Uterus (tissue), 4 donors: ENCODE results near the gene DENND1A. TPM values are rescaled to one million over a fixed set of nuclear protein-coding genes. Genes with fewer than 3 reads are reported as not detected.

ENCODE experiments used
- DNase-seq, 2 donors: peaks; one replicate each; pipeline ENCODE4 v3.0.0-alpha.2; 2019 to 2020
- H3K27ac ChIP-seq, 2 donors: fragments of 200-600 bp; sonication (generic); 1 replicate in 1 of 2; 2 replicates in 1 of 2; pipeline ENCODE4 v1.5.1; 2016 to 2018
- H3K27me3 ChIP-seq, 2 donors: fragments of 200-600 bp; sonication (generic); one replicate each; pipeline ENCODE4 v1.5.1; 2018 to 2019; ENCODE audit warnings: control low read depth in 1 of 2
- H3K36me3 ChIP-seq, 2 donors: fragments of 200-600 bp; sonication (generic); one replicate each; pipeline ENCODE4 v1.5.1; 2019; ENCODE audit warnings: control low read depth in 1 of 2
- H3K4me1 ChIP-seq, 2 donors: fragments of 200-600 bp; sonication (generic); one replicate each; pipeline ENCODE4 v1.5.1; 2018 to 2019; ENCODE audit warnings: control low read depth in 1 of 2
- H3K4me3 ChIP-seq, 2 donors: fragments of 200-600 bp; sonication (generic); 1 replicate in 1 of 2; 2 replicates in 1 of 2; pipeline ENCODE4 v1.5.1; 2018 to 2019; ENCODE audit warnings: mild to moderate bottlenecking in 1 of 2
- H3K9me3 ChIP-seq, 2 donors: fragments of 200-600 bp; sonication (generic); one replicate each; pipeline ENCODE4 v1.5.1; 2019; ENCODE audit warnings: control low read depth in 1 of 2
- POLR2A ChIP-seq, 2 donors: fragments of 450-650 bp; IDR thresholded peaks; one replicate each; pipeline ENCODE4 v1.6.1; 2016; ENCODE audit warnings: antibody characterized with exemption in 2 of 2, mild to moderate bottlenecking in 1 of 2, moderate library complexity in 1 of 2
- intact Hi-C: fragments of 100-400 bp; cut with DNase I; formaldehyde crosslinking; loops from one replicate; pipeline ENCODE4 v1.15.1; 2023; ENCODE audit warnings: low total_unique reads
- total RNA-seq, 4 donors: library from RNA; depleted of rRNA in 3 of 4; stranded (reverse); fragments of >200 nt in 3 of 4; gene quantifications; one replicate each; pipeline versions ENCODE4 v1.1.0 to v1.2.4, GENCODE V29; 2014 to 2023
- TF ChIP-seq, protein P1 (sequence below), 4 experiments: fragments of 200-600 bp in 2 of 4; fragments of 450-650 bp in 2 of 4; sonication (generic) in 2 of 4; IDR thresholded peaks; one replicate each; pipeline ENCODE4 v1.5.1; 2016 to 2019; ENCODE audit warnings: antibody characterized with exemption in 4 of 4, mild to moderate bottlenecking in 2 of 4, moderate library complexity in 1 of 4
- donor health status: DM: yes; HTN: yes; CAD: no.

The DENND1A gene
- total RNA-seq, 4 donors from 2014 or later = 10.8 to 34.5 (median 22.6) TPM

DNA sequence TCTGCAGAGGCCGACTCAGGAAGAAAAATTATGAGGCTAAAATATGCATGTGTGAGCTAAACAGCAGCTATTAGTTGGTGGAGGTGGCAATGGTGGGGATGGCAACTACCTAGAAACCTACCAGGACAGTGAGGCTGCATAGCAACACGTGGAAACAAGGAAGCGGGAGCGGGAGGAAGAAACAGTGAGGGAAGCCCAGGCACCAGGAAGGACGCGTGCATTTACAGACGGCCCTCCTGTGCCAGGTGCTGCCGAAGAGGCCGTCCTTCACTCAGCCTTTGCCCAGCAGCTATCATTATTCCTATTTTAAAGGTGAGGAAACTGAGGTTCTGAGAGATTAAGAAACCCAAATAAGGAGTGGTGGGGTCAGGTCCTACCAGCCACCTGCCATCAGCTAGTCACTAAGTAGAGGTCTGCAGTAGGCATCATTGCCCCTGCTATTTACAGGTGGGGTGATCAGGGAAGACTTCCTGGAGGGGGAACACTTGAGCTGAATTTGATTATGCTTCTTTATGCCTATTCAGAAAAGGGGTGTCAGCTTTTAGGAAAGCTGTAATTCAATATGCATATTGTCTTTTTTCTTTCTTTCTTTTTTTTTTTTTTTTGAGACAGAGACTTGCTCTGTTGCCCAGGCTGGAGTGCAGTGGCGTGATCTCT is 448.6 kb downstream of the DENND1A start:
- H3K4me1 ChIP-seq = no peaks in the 10 kb centered on the region
- no peaks in the 10 kb centered on the region for H3K27me3 ChIP-seq
- intact Hi-C loops = no loop called here
- H3K27ac ChIP-seq = no peak overlapping the region
- no peaks in the 10 kb centered on the region for H3K36me3 ChIP-seq
- H3K9me3 ChIP-seq = no peaks in the 10 kb centered on the region
- no peak for DNase-seq
- H3K4me3 ChIP-seq = no peak overlapping the region
- TF ChIP-seq POLR2A (IDR thresholded peaks at IDR 0.05) = no peak
- TF ChIP-seq, protein P1, sequence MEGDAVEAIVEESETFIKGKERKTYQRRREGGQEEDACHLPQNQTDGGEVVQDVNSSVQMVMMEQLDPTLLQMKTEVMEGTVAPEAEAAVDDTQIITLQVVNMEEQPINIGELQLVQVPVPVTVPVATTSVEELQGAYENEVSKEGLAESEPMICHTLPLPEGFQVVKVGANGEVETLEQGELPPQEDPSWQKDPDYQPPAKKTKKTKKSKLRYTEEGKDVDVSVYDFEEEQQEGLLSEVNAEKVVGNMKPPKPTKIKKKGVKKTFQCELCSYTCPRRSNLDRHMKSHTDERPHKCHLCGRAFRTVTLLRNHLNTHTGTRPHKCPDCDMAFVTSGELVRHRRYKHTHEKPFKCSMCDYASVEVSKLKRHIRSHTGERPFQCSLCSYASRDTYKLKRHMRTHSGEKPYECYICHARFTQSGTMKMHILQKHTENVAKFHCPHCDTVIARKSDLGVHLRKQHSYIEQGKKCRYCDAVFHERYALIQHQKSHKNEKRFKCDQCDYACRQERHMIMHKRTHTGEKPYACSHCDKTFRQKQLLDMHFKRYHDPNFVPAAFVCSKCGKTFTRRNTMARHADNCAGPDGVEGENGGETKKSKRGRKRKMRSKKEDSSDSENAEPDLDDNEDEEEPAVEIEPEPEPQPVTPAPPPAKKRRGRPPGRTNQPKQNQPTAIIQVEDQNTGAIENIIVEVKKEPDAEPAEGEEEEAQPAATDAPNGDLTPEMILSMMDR (IDR thresholded peaks at IDR 0.05) = no peak

DNA sequence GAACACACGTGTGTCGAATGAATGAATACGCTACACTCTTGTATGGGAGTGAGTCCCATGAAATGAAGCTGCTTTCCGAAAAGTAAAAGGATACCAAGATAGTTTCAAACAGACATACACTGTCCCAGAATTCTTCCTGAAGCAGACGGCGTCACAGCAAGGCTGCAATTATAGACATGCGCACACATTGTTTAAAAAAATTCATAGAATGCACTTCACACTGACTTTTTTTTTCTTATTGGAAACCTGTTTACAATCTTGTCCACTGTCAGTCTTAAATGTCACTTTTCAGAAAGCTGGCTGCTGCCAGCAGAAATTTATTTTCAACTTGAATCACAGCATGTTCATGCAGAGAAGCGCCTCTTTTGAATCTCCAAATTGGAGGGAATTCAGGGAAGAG is 449.1 kb downstream of the DENND1A start:
- no peak overlapping the region for H3K27ac ChIP-seq
- H3K9me3 ChIP-seq = no peaks in the 10 kb centered on the region
- no peaks in the 10 kb centered on the region for H3K4me1 ChIP-seq
- no peak for DNase-seq
- intact Hi-C loops = no loop called here
- TF ChIP-seq POLR2A (IDR thresholded peaks at IDR 0.05) = no peak
- TF ChIP-seq, protein P1 (IDR thresholded peaks at IDR 0.05) = no peak
- no peaks in the 10 kb centered on the region for H3K27me3 ChIP-seq
- no peaks in the 10 kb centered on the region for H3K36me3 ChIP-seq
- H3K4me3 ChIP-seq = no peak overlapping the region

DNA sequence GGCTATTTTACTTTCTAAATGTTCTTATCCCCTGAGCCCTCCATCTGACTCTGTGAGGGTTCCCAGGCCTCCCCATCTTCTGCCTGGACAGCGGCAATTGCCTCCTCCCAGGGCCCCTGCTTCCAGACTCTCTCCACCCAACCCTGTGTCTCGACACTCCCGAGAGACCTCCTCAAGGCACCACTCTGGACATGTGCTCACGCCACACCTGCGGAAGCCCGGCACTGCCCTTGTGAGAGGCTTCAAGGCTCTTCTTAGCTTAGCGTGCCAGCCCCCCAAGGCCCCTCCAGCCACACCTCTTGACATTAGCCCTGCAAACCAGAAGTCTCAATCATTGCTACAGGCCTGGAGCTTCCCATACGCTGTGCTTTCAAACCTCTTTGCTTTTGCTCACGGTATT is 449.8 kb downstream of the DENND1A start:
- H3K4me3 ChIP-seq = no peak overlapping the region
- H3K9me3 ChIP-seq = no peaks in the 10 kb centered on the region
- no peaks in the 10 kb centered on the region for H3K4me1 ChIP-seq
- no peak overlapping the region for H3K27ac ChIP-seq
- intact Hi-C loops = no loop called here
- no peaks in the 10 kb centered on the region for H3K36me3 ChIP-seq
- no peak for DNase-seq
- H3K27me3 ChIP-seq = no peaks in the 10 kb centered on the region
- TF ChIP-seq, protein P1 (IDR thresholded peaks at IDR 0.05) = no peak
- no peak for TF ChIP-seq POLR2A (IDR thresholded peaks at IDR 0.05)

DNA sequence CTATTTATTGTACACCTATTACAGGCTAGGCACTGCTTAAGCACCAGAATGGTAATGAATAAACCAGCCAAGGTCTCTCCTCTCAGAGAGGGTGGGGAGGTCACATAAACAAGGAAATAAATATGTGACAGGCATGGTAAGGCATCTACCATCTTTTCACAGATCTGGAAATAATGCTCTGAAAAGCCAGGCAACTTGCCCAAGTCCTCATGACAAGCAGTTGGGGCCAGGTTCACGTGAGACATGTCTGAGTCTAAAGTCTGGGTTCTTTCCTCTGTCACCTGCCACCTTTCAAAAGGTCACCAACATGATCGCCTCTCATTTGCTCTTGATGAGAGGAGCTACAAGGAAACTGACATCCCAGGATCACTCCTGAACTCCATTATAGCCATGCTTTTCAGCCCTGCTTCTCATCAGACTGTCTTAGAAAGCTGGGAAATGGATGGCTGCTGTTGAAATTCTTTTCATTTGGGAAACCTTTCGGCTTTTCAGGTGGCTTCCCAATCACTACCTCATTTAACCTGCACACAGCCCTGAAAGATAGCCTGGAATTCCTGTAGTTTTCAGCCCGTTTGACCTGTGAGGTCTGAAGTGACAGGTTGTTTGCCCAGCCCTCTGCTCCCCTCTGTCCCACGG is 450.8 kb downstream of the DENND1A start:
- intact Hi-C loops = no loop called here
- TF ChIP-seq POLR2A (IDR thresholded peaks at IDR 0.05) = no peak
- TF ChIP-seq, protein P1 (IDR thresholded peaks at IDR 0.05) = no peak
- no peak for DNase-seq
- Histone ChIP-seq H3K4me1 (no peaks in the 10 kb centered on the region), H3K36me3 (no peaks in the 10 kb centered on the region), H3K4me3 (no peak overlapping the region), H3K9me3 (no peaks in the 10 kb centered on the region), H3K27ac (no peak overlapping the region), H3K27me3 (no peaks in the 10 kb centered on the region)

DNA sequence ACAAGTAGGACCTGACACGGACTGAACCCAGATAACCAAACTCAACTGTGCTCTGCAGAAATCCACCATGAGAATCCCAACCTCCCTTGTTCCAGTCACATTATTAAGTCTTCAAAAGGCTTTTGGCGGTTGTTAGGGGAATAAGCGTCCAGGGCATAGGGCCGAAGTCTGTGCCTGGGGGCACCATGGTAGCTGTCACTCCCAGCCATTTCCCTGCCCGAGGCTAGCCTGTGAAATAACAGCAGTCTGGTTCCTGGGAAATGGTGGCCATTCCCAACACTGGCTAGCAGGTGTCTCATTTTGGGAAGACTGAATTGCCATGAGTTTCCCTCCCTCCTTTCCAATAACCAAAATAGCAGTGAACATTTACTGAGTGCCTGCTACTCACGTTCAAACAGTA is 451.8 kb downstream of the DENND1A start:
- Histone ChIP-seq H3K4me3 (no peak overlapping the region), H3K4me1 (no peaks in the 10 kb centered on the region), H3K9me3 (no peaks in the 10 kb centered on the region), H3K36me3 (no peaks in the 10 kb centered on the region), H3K27me3 (no peaks in the 10 kb centered on the region), H3K27ac (no peak overlapping the region)
- TF ChIP-seq, protein P1 (IDR thresholded peaks at IDR 0.05) = no peak
- TF ChIP-seq POLR2A (IDR thresholded peaks at IDR 0.05) = no peak
- intact Hi-C loops = no loop called here
- DNase-seq = no peak
